H1 (cell line): ENCODE measurements around the gene KLK7. TPM values are rescaled to one million over a fixed set of nuclear protein-coding genes. Genes with fewer than 3 reads are reported as not detected.

Source experiments
- CTCF ChIA-PET: fragments of 300-600 bp; sonication (Branson Sonifier 250); formaldehyde crosslinking; loops from one replicate; lab custom pipeline; 2021; ENCODE audit not compliant: partially characterized antibody; lab: Charles Lee
- POLR2A ChIA-PET: fragments of 300-600 bp; sonication (Branson Sonifier 250); formaldehyde crosslinking; loops from one replicate; lab custom pipeline; 2021; ENCODE audit warnings: inconsistent platforms; ENCODE audit not compliant: partially characterized antibody; lab: Charles Lee
- DNase-seq, 2 experiments: peaks; one replicate each; pipeline versions ENCODE4 v3.0.0 to v3.0.0-alpha.2; 2010 to 2022; ENCODE audit warnings: low spot score in 2 of 2, low read depth in 1 of 2, mixed read lengths in 1 of 2
- FAIRE-seq: peaks from 2 replicates; lab custom pipeline; 2011; peaks lifted over from hg19 to GRCh38; lab: Jason Lieb, UNC
- H2AFZ ChIP-seq: 2 replicates; pipeline ENCODE4 v1.8.1; 2012; ENCODE audit warnings: low read length, inconsistent platforms
- H2AK5ac ChIP-seq: 2 replicates; pipeline ENCODE4 v1.6.1; 2013; ENCODE audit warnings: low read depth, low read length
- H2BK120ac ChIP-seq: replicated peaks from 2 replicates; pipeline ENCODE3; 2013; ENCODE audit warnings: low read depth, low read length, inconsistent platforms
- H2BK12ac ChIP-seq: 2 replicates; pipeline ENCODE4 v1.6.1; 2013; ENCODE audit warnings: low read depth, low read length
- H2BK15ac ChIP-seq: 2 replicates; pipeline ENCODE4 v1.6.1; 2013; ENCODE audit warnings: low read length
- H2BK20ac ChIP-seq: 2 replicates; pipeline ENCODE4 v1.6.1; 2013; ENCODE audit warnings: low read length
- H2BK5ac ChIP-seq: 2 replicates; pipeline ENCODE4 v1.6.1; 2013; ENCODE audit warnings: low read depth, low read length
- H3K14ac ChIP-seq: 2 replicates; pipeline ENCODE4 v1.6.1; 2013; ENCODE audit warnings: inconsistent platforms; ENCODE audit not compliant: insufficient read length
- H3K18ac ChIP-seq: 2 replicates; pipeline ENCODE4 v1.6.1; 2013; ENCODE audit warnings: low read length; ENCODE audit errors: extremely low read depth
- H3K23ac ChIP-seq: 2 replicates; pipeline ENCODE4 v1.6.1; 2013; ENCODE audit warnings: inconsistent platforms; ENCODE audit not compliant: insufficient read length
- H3K23me2 ChIP-seq: 2 replicates; pipeline ENCODE4 v1.6.1; 2013; ENCODE audit warnings: low read depth, low read length
- H3K27ac ChIP-seq: 2 replicates; pipeline ENCODE4 v1.6.1; 2011; ENCODE audit warnings: low read depth, low read length, inconsistent platforms
- H3K27me3 ChIP-seq, 4 experiments: replicated peaks in 1 of 4; 1 replicate in 1 of 4; 2 replicates in 3 of 4; pipeline versions ENCODE4 v1.6.1 to v1.8.1; 2011 to 2013; ENCODE audit warnings: low read length in 3 of 4, mild to moderate bottlenecking in 3 of 4, inconsistent platforms in 2 of 4, mixed read lengths in 2 of 4, moderate library complexity in 1 of 4; ENCODE audit not compliant: control insufficient read depth in 3 of 4, insufficient read depth in 3 of 4; ENCODE audit errors: extremely low read depth in 1 of 4
- H3K36me3 ChIP-seq, 4 experiments: 2 replicates each; pipeline versions ENCODE4 v1.6.1 to v1.8.1; 2011 to 2013; ENCODE audit warnings: mild to moderate bottlenecking in 4 of 4, low read length in 3 of 4, moderate library complexity in 2 of 4, control low read depth in 1 of 4, inconsistent platforms in 1 of 4; ENCODE audit not compliant: insufficient read depth in 4 of 4, control insufficient read depth in 2 of 4
- H3K4ac ChIP-seq: replicated peaks from 2 replicates; pipeline ENCODE3; 2013; ENCODE audit warnings: low read length, low read depth, mixed read lengths, inconsistent platforms; ENCODE audit not compliant: insufficient read length
- H3K4me1 ChIP-seq, 4 experiments: replicated peaks in 1 of 4; 1 replicate in 1 of 4; 2 replicates in 3 of 4; pipeline versions ENCODE4 v1.6.1 to v1.8.1; 2011 to 2013; ENCODE audit warnings: low read length in 3 of 4, inconsistent platforms in 2 of 4, mixed read lengths in 1 of 4; ENCODE audit not compliant: insufficient read depth in 4 of 4, control insufficient read depth in 3 of 4
- H3K4me2 ChIP-seq, 2 experiments: 2 replicates each; pipeline versions ENCODE4 v1.6.1 to v1.8.1; 2011 to 2013; ENCODE audit warnings: low read depth in 2 of 2, low read length in 2 of 2, control low read depth in 1 of 2, inconsistent platforms in 1 of 2, mild to moderate bottlenecking in 1 of 2; ENCODE audit not compliant: insufficient read depth in 1 of 2
- H3K4me3 ChIP-seq, 4 experiments: fragments of 200-600, 300-600 bp in 1 of 4; sonication (generic), shearing (Covaris generic), sonication (Bioruptor Twin) in 1 of 4; 2 replicates each; pipeline versions ENCODE4 v1.5.1 to v1.8.1; 2011 to 2016; ENCODE audit warnings: low read length in 4 of 4, low read depth in 3 of 4, control low read depth in 2 of 4, inconsistent platforms in 2 of 4, mild to moderate bottlenecking in 2 of 4, mixed read lengths in 1 of 4, moderate library complexity in 1 of 4; ENCODE audit not compliant: insufficient read depth in 2 of 4; ENCODE audit errors: extremely low read depth in 1 of 4
- H3K56ac ChIP-seq: replicated peaks from 2 replicates; pipeline ENCODE3; 2013; ENCODE audit warnings: low read depth, mild to moderate bottlenecking, mixed read lengths, low read length, inconsistent platforms; ENCODE audit not compliant: insufficient read length
- H3K79me1 ChIP-seq: 2 replicates; pipeline ENCODE4 v1.6.1; 2013; ENCODE audit warnings: low read depth, low read length, control low read depth
- H3K79me2 ChIP-seq, 2 experiments: 2 replicates each; pipeline versions ENCODE4 v1.6.1 to v1.8.1; 2012 to 2013; ENCODE audit warnings: low read length in 2 of 2, mild to moderate bottlenecking in 2 of 2, inconsistent platforms in 1 of 2; ENCODE audit not compliant: insufficient read depth in 2 of 2, control insufficient read depth in 1 of 2
- H3K9ac ChIP-seq, 4 experiments: replicated peaks in 1 of 4; 1 replicate in 1 of 4; 2 replicates in 3 of 4; pipeline versions ENCODE4 v1.6.1 to v1.8.1; 2011 to 2013; ENCODE audit warnings: low read depth in 3 of 4, low read length in 3 of 4, control low read depth in 2 of 4, mild to moderate bottlenecking in 2 of 4, moderate library complexity in 2 of 4, inconsistent platforms in 1 of 4; ENCODE audit errors: extremely low read depth in 1 of 4
- H3K9me3 ChIP-seq, 2 experiments: 2 replicates each; pipeline versions ENCODE4 v1.6.1 to v1.8.1; 2012 to 2013; ENCODE audit warnings: mild to moderate bottlenecking in 2 of 2, moderate library complexity in 2 of 2, control low read depth in 1 of 2, inconsistent platforms in 1 of 2, low read depth in 1 of 2, low read length in 1 of 2, mixed read lengths in 1 of 2; ENCODE audit not compliant: insufficient read depth in 2 of 2
- H4K20me1 ChIP-seq, 2 experiments: replicated peaks in 1 of 2; 2 replicates each; pipeline versions ENCODE3 to v1.8.1; 2011 to 2013; ENCODE audit warnings: inconsistent platforms in 2 of 2, low read length in 2 of 2, mild to moderate bottlenecking in 1 of 2; ENCODE audit not compliant: insufficient read depth in 2 of 2, control insufficient read depth in 1 of 2
- H4K5ac ChIP-seq: 2 replicates; pipeline ENCODE4 v1.6.1; 2013; ENCODE audit warnings: low read length, low read depth, mixed read lengths, inconsistent platforms; ENCODE audit not compliant: insufficient read length
- H4K8ac ChIP-seq: 2 replicates; pipeline ENCODE4 v1.8.0; 2013; ENCODE audit warnings: mild to moderate bottlenecking, moderate library complexity, low read length, inconsistent platforms; ENCODE audit not compliant: insufficient read depth; ENCODE audit errors: extremely low read depth
- H4K91ac ChIP-seq: replicated peaks from 2 replicates; pipeline ENCODE3; 2013; ENCODE audit warnings: low read length, mixed read lengths, inconsistent platforms; ENCODE audit not compliant: insufficient read length
- ATF3 ChIP-seq: IDR thresholded peaks from 2 replicates; pipeline ENCODE4 v1.6.1; 2011; ENCODE audit warnings: low read depth, mild to moderate bottlenecking, low read length; ENCODE audit not compliant: insufficient read depth
- JUND ChIP-seq: IDR thresholded peaks from 2 replicates; pipeline ENCODE4 v1.6.1; 2011; ENCODE audit warnings: mild to moderate bottlenecking, improper control_type of control experiment, low read length
- POLR2AphosphoS5 ChIP-seq: IDR thresholded peaks from 2 replicates; pipeline ENCODE4 v1.6.1; 2011; ENCODE audit warnings: low read depth, low read length
- POU5F1 ChIP-seq: IDR thresholded peaks from 2 replicates; pipeline ENCODE4 v1.6.1; 2011; ENCODE audit warnings: low read depth, mild to moderate bottlenecking, low read length, moderate library complexity
- SP4 ChIP-seq: IDR thresholded peaks from 2 replicates; pipeline ENCODE4 v1.6.1; 2012; ENCODE audit warnings: low read length, inconsistent platforms
- WGBS, 2 experiments: shearing (Covaris generic) in 1 of 2; methylation state at CpG; one replicate each; pipeline versions ENCODE4 v1.1.6 to v1.1.7; 2013 to 2015; ENCODE audit warnings: low lambda C conversion rate in 2 of 2, mixed read lengths in 2 of 2, inconsistent platforms in 1 of 2, low coverage in 1 of 2, missing lambda C conversion rate in 1 of 2; ENCODE audit not compliant: insufficient replicate concordance in 2 of 2, insufficient coverage in 1 of 2, insufficient read length in 1 of 2; ENCODE audit errors: extremely low coverage in 1 of 2, missing lambda C conversion rate in 1 of 2; 5-methylcytosine and 5-hydroxymethylcytosine counted together
- polyA plus RNA-seq, 7 experiments: library from polyadenylated mRNA; depleted of rRNA in 3 of 7; stranded (reverse) in 5 of 7; unstranded in 2 of 7; fragments of >200 nt in 5 of 7; fragments of 200-250 nt in 2 of 7; gene quantifications; 1 replicate in 5 of 7; 2 replicates in 1 of 7; 4 replicates in 1 of 7; pipeline versions ENCODE4 v1.2.1 to v1.2.3, GENCODE V29; 2011 to 2013; ENCODE audit warnings: missing spikeins in 2 of 7, mixed read lengths in 2 of 7
- total RNA-seq: library from RNA; stranded (reverse); fragmentation: NEBNext Ultra II Directional; extraction: Animal tissue kit (Norgen Biotek cat#: 25700); gene quantifications from 2 replicates; pipeline ENCODE4 v1.2.1, GENCODE V29; 2021

The KLK7 gene
- total and polyA plus RNA-seq, 2 of the 8 experiments (the other 6 are each of a cell fraction or from before 2014, with no cell fraction given) = 0.73 to 1.4 TPM

DNA sequence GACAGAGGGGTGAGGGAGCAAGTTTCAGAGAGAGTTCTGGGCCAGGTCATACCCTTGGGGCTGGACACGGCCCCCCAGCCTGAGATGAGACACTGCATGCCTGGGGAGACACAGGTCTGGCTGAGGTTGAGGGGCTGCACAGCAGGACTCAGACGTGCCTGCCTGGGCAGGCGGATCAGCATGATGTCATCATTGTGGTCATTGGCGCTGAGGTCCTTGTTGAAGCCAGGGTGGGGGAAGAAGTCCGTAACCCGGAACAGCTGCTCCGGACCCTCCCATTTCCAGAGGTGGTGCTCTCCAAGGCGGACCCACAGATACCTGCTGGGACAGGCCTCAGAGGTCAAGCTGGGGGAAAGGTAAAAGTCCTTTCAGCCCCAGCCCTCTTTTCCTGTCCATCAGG, 22.7 kb upstream of the KLK7 start:
- CTCF ChIA-PET = interaction anchor here (1.3 kb wide), 1 partner anchor 11 kb away, joined by 6 read pairs; no protein-coding TSS in a partner anchor
- Histone ChIP-seq H3K4me1 (peaks cover 0 to 9% (median 2%) of the 10 kb centered on the region in 4 experiments; a peak in 4 of 7 replicates), H3K9ac (no peak overlapping the region)

More for the DNA sequence above, 22.7 kb upstream of the KLK7 start:
- H3K4me3 ChIP-seq = no peak overlapping the region
- H3K23me2 ChIP-seq = no peaks in the 10 kb centered on the region
- H2AFZ ChIP-seq = no peak overlapping the region
- FAIRE-seq = no peak
- H2BK12ac ChIP-seq = no peak overlapping the region
- H2AK5ac ChIP-seq = no peak overlapping the region
- WGBS, 2 experiments = 78% methylated on average over 8 of the region's 8 CpGs; no CpG with 5 or more reads in 1 of the 2 experiments
- no peak for DNase-seq
- H3K27me3 ChIP-seq = no peaks in the 10 kb centered on the region
- no peak overlapping the region; the same call in 1 of the 2 replicates for H4K8ac ChIP-seq
- H3K18ac ChIP-seq = no peak overlapping the region
- no peaks in the 10 kb centered on the region for H3K79me2 ChIP-seq
- TF ChIP-seq SP4 (no peak), JUND (no peak), POLR2AphosphoS5 (no peak), ATF3 (no peak), POU5F1 (no peak)
- TF ChIP-seq, all 59 proteins: peak for 0
- no peak overlapping the region for H2BK5ac ChIP-seq
- no peak overlapping the region for H3K14ac ChIP-seq
- H3K79me1 ChIP-seq = no peaks in the 10 kb centered on the region
- no peak overlapping the region for H4K5ac ChIP-seq
- no peak overlapping the region for H4K91ac ChIP-seq
- no peaks in the 10 kb centered on the region for H3K9me3 ChIP-seq
- H3K56ac ChIP-seq = no peak overlapping the region
- no peaks in the 10 kb centered on the region for H3K36me3 ChIP-seq
- no peak overlapping the region for H3K4me2 ChIP-seq
- no peak overlapping the region for H3K4ac ChIP-seq
- H4K20me1 ChIP-seq = no peaks in the 10 kb centered on the region
- H3K23ac ChIP-seq = no peak overlapping the region
- H3K27ac ChIP-seq = no peak overlapping the region
- POLR2A ChIA-PET = no interaction called here
- H2BK15ac ChIP-seq = no peak overlapping the region
- H2BK20ac ChIP-seq = no peak overlapping the region
- no peak overlapping the region for H2BK120ac ChIP-seq
